ENCODE results near the gene MOB2. TPM values are rescaled to one million over a fixed set of nuclear protein-coding genes. Genes with fewer than 3 reads are reported as not detected.
A peak's percentile ranks its signal among the peaks of the same experiment; 100 is the strongest.

The MOB2 gene
- total and polyA plus RNA-seq, 12 donors: 25.2 to 59.1 (median 45.2) TPM

GRCh38 chr11:1445741-1446445 lies 40.7 kb downstream of the MOB2 start:
- 86 to 91% methylated on average over 26 to 30 of the region's 30 CpGs for WGBS, 2 donors
- intact Hi-C loops (cut with DNase I): no loop called here
- peak in 2 of 8 donors; percentile 17 to 22 for ATAC-seq

GRCh38 chr11:1444823-1445422 lies 41.7 kb downstream of the MOB2 start:
- H3K4me1 ChIP-seq: no peaks in the 10 kb centered on the region

More at GRCh38 chr11:1445741-1446445, 40.7 kb downstream of the MOB2 start:
- DNase-seq: no peak
- Histone ChIP-seq H3K27ac (no peak overlapping the region), H3K4me3 (no peak overlapping the region), H3K27me3 (peaks cover 0 to 30% (median 2%) of the 10 kb centered on the region in 7 donors), H3K9me3 (no peaks in the 10 kb centered on the region), H3K4me1 (no peaks in the 10 kb centered on the region), H3K36me3 (no peaks in the 10 kb centered on the region)
- TF ChIP-seq CTCF (IDR thresholded peaks at IDR 0.05): no peak

GRCh38 chr11:1444321-1444720 lies 42.3 kb downstream of the MOB2 start:
- no peaks in the 10 kb centered on the region for H3K4me1 ChIP-seq
- H3K36me3 ChIP-seq: no peaks in the 10 kb centered on the region
- DNase-seq: no peak
- no peak overlapping the region for H3K27ac ChIP-seq
- H3K9me3 ChIP-seq: no peaks in the 10 kb centered on the region
- no peak for ATAC-seq
- WGBS, 2 donors: 71 to 81% methylated on average over 11 of the region's 11 CpGs
- no peak for TF ChIP-seq CTCF (IDR thresholded peaks at IDR 0.05)
- intact Hi-C loops (cut with DNase I): no loop called here
- peaks cover 0 to 30% (median 2%) of the 10 kb centered on the region in 7 donors for H3K27me3 ChIP-seq
- H3K4me3 ChIP-seq: no peak overlapping the region

More at GRCh38 chr11:1444823-1445422, 41.7 kb downstream of the MOB2 start:
- Histone ChIP-seq H3K4me3 (no peak overlapping the region), H3K36me3 (no peaks in the 10 kb centered on the region), H3K9me3 (no peaks in the 10 kb centered on the region), H3K27ac (no peak overlapping the region), H3K27me3 (peaks cover 0 to 30% (median 2%) of the 10 kb centered on the region in 7 donors)
- no peak for ATAC-seq
- DNase-seq: no peak
- no peak for TF ChIP-seq CTCF (IDR thresholded peaks at IDR 0.05)
- intact Hi-C loops (cut with DNase I): no loop called here
- 77% methylated on average over 32 of the region's 32 CpGs for whole genome bisulfite sequencing, 2 donors

- WGBS, 2 donors: 81 to 86% methylated on average over 9 of the region's 9 CpGs
Measured at GRCh38 chr11:1443737-1444136, 42.8 kb downstream of the MOB2 start.

More at GRCh38 chr11:1443737-1444136, 42.8 kb downstream of the MOB2 start:
- no peak for TF ChIP-seq CTCF (IDR thresholded peaks at IDR 0.05)
- ATAC-seq (no peak), DNase-seq (no peak)
- no peak overlapping the region for H3K27ac ChIP-seq
- peaks cover 0 to 5% (median 3%) of the 10 kb centered on the region in 9 donors for H3K4me1 ChIP-seq
- no peaks in the 10 kb centered on the region for H3K36me3 ChIP-seq
- H3K27me3 ChIP-seq: peaks cover 0 to 29% (median 2%) of the 10 kb centered on the region in 7 donors
- H3K9me3 ChIP-seq: no peaks in the 10 kb centered on the region
- no peak overlapping the region for H3K4me3 ChIP-seq
- intact Hi-C loops (cut with DNase I): no loop called here

All from heart right ventricle (tissue), 16 donors.